ENCODE results near the gene OOEP.

Gene OOEP

GRCh38 chr6:73418081-73418741 is 48.5 kb upstream of the OOEP start (continued):
- TF ChIP-seq TSHZ2 (CRISPR knock-in tag; IDR thresholded peaks at IDR 0.05) = no peak
- TF ChIP-seq PPARA (CRISPR knock-in tag; IDR thresholded peaks at IDR 0.05; ENCODE audit: borderline replicate concordance) = no peak

- ATAC-seq = no peak
- TF ChIP-seq BACH2 (CRISPR knock-in tag; IDR thresholded peaks at IDR 0.05; ENCODE audit: borderline replicate concordance) (no peak), ZNF8 (CRISPR knock-in tag; IDR thresholded peaks at IDR 0.05) (no peak), PPARA (CRISPR knock-in tag; IDR thresholded peaks at IDR 0.05; ENCODE audit: borderline replicate concordance) (no peak), TSHZ2 (CRISPR knock-in tag; IDR thresholded peaks at IDR 0.05) (no peak), RARB (CRISPR knock-in tag; IDR thresholded peaks at IDR 0.05) (no peak), CSDC2 (CRISPR knock-in tag; IDR thresholded peaks at IDR 0.05) (no peak), CREB5 (CRISPR knock-in tag; IDR thresholded peaks at IDR 0.05; ENCODE audit: low read depth) (no peak), ZFP30 (CRISPR knock-in tag; IDR thresholded peaks at IDR 0.05) (no peak), SNAI2 (CRISPR knock-in tag; IDR thresholded peaks at IDR 0.05) (no peak), TOX (CRISPR knock-in tag; IDR thresholded peaks at IDR 0.05; ENCODE audit: borderline replicate concordance) (no peak), ZNF565 (CRISPR knock-in tag; conservative IDR thresholded peaks at IDR 0.05; ENCODE audit: low read depth) (no peak), ZNF70 (CRISPR knock-in tag; IDR thresholded peaks at IDR 0.05) (no peak), ZFP3 (CRISPR knock-in tag; IDR thresholded peaks at IDR 0.05) (no peak), TCF4 (CRISPR knock-in tag; IDR thresholded peaks at IDR 0.05; ENCODE audit: borderline replicate concordance) (no peak), CSRNP3 (CRISPR knock-in tag; IDR thresholded peaks at IDR 0.05) (no peak)
Measured at GRCh38 chr6:73413102-73413501, 43.4 kb upstream of the OOEP start.

GRCh38 chr6:73409395-73409794 is 39.7 kb upstream of the OOEP start:
- TF ChIP-seq SNAI2 (CRISPR knock-in tag; IDR thresholded peaks at IDR 0.05) = no peak
- no peak for TF ChIP-seq ZFP3 (CRISPR knock-in tag; IDR thresholded peaks at IDR 0.05)
- TF ChIP-seq ZNF565 (CRISPR knock-in tag; conservative IDR thresholded peaks at IDR 0.05; ENCODE audit: low read depth) = no peak
- TF ChIP-seq GLIS3 (CRISPR knock-in tag; IDR thresholded peaks at IDR 0.05) = no peak
- no peak for TF ChIP-seq ESRRG (CRISPR knock-in tag; IDR thresholded peaks at IDR 0.05)
- TF ChIP-seq PPARA (CRISPR knock-in tag; IDR thresholded peaks at IDR 0.05; ENCODE audit: borderline replicate concordance) = no peak
- TF ChIP-seq TOX (CRISPR knock-in tag; IDR thresholded peaks at IDR 0.05; ENCODE audit: borderline replicate concordance) = no peak
- TF ChIP-seq TSHZ2 (CRISPR knock-in tag; IDR thresholded peaks at IDR 0.05) = no peak
- TF ChIP-seq PATZ1 (CRISPR knock-in tag; IDR thresholded peaks at IDR 0.05; ENCODE audit: borderline replicate concordance) = no peak
- no peak for TF ChIP-seq ZNF70 (CRISPR knock-in tag; IDR thresholded peaks at IDR 0.05)
- ATAC-seq = no peak

Data from SK-N-SH treated with all-trans-retinoic acid at 6 μM for 48 hours (cell line).